DND-41 (cell line): ENCODE measurements around the gene EDIL3.

Experiments used
- ATAC-seq: fragments of 200-7000 bp; cut with Tn5 transposase; 3 replicates; pipeline ENCODE4 v1.9.1; 2021; ENCODE audit warnings: low read depth; ENCODE audit not compliant: insufficient read depth
- DNase-seq: peaks from one replicate; pipeline ENCODE4 v3.0.0-alpha.2; 2020
- H2AFZ ChIP-seq: 2 replicates; pipeline ENCODE4 v1.6.0; 2012; ENCODE audit warnings: low read depth, low read length
- H3K27ac ChIP-seq: 2 replicates; pipeline ENCODE4 v1.5.1; 2012; ENCODE audit warnings: low read length, inconsistent platforms
- H3K27me3 ChIP-seq: fragments of 200-600 bp; sonication (generic); 2 replicates; pipeline ENCODE4 v1.6.0; 2012; ENCODE audit warnings: low read length, mild to moderate bottlenecking, inconsistent platforms; ENCODE audit not compliant: insufficient read depth, poor library complexity
- H3K36me3 ChIP-seq: 2 replicates; pipeline ENCODE4 v1.5.1; 2012; ENCODE audit warnings: low read length, inconsistent platforms; ENCODE audit not compliant: insufficient read depth
- H3K4me1 ChIP-seq: 2 replicates; pipeline ENCODE4 v1.5.1; 2012; ENCODE audit warnings: mild to moderate bottlenecking, low read length; ENCODE audit not compliant: insufficient read depth
- H3K4me2 ChIP-seq: 2 replicates; pipeline ENCODE4 v1.6.0; 2012; ENCODE audit warnings: mild to moderate bottlenecking, moderate library complexity, low read length, inconsistent platforms; ENCODE audit not compliant: insufficient read depth
- H3K4me3 ChIP-seq, 2 experiments: fragments of 200-600 bp in 1 of 2; shearing (Covaris generic) in 1 of 2; 2 replicates each; pipeline ENCODE4 v1.5.1; 2012 to 2016; ENCODE audit warnings: inconsistent platforms in 2 of 2, low read length in 2 of 2, mild to moderate bottlenecking in 2 of 2, low read depth in 1 of 2, moderate library complexity in 1 of 2
- H3K79me2 ChIP-seq: 2 replicates; pipeline ENCODE4 v1.6.0; 2012; ENCODE audit warnings: low read length, inconsistent platforms; ENCODE audit not compliant: insufficient read depth
- H3K9ac ChIP-seq: 2 replicates; pipeline ENCODE4 v1.6.0; 2012; ENCODE audit warnings: low read depth, mild to moderate bottlenecking, inconsistent platforms, low read length, moderate library complexity
- H3K9me3 ChIP-seq: 2 replicates; pipeline ENCODE4 v1.5.1; 2012; ENCODE audit warnings: low read length, moderate library complexity, mild to moderate bottlenecking, inconsistent platforms; ENCODE audit not compliant: insufficient read depth, severe bottlenecking
- H4K20me1 ChIP-seq: 2 replicates; pipeline ENCODE4 v1.6.0; 2012; ENCODE audit warnings: low read length; ENCODE audit not compliant: insufficient read depth
- EZH2 ChIP-seq: IDR thresholded peaks from 3 replicates; pipeline ENCODE4 v1.6.1; 2012; ENCODE audit warnings: borderline replicate concordance, low read depth, mild to moderate bottlenecking, moderate library complexity, low read length, inconsistent platforms; ENCODE audit not compliant: severe bottlenecking
- TF ChIP-seq, protein P1 (sequence below): IDR thresholded peaks from 2 replicates; pipeline ENCODE4 v1.5.1; 2012; ENCODE audit warnings: borderline replicate concordance, low read length, moderate library complexity, mild to moderate bottlenecking; ENCODE audit not compliant: poor library complexity, severe bottlenecking; ENCODE audit errors: extremely low read depth

The EDIL3 gene

DNA sequence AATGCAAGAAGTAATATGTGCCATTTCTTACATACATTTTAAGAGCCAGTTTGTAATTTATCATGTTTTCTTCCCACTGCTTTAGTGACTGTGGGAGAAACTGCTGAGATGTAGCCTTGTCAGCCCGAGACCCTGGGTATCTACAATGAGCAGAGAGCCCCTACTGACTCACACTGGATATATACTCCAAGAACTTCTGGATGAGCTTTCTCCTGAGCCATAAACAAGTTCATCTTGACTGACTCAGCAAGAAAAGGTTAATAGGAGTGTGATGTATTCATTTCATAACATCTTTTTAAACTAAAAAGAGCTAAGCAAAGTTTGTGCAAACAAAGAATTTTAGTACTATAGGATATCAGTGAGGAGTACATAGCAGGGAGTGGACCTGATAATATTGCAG lies 182.5 kb downstream of the EDIL3 start:
- no peak overlapping the region for H2AFZ ChIP-seq
- no peaks in the 10 kb centered on the region for H3K79me2 ChIP-seq
- no peak overlapping the region for H3K4me3 ChIP-seq
- no peaks in the 10 kb centered on the region for H4K20me1 ChIP-seq
- no peak for TF ChIP-seq EZH2
- TF ChIP-seq, protein P1, sequence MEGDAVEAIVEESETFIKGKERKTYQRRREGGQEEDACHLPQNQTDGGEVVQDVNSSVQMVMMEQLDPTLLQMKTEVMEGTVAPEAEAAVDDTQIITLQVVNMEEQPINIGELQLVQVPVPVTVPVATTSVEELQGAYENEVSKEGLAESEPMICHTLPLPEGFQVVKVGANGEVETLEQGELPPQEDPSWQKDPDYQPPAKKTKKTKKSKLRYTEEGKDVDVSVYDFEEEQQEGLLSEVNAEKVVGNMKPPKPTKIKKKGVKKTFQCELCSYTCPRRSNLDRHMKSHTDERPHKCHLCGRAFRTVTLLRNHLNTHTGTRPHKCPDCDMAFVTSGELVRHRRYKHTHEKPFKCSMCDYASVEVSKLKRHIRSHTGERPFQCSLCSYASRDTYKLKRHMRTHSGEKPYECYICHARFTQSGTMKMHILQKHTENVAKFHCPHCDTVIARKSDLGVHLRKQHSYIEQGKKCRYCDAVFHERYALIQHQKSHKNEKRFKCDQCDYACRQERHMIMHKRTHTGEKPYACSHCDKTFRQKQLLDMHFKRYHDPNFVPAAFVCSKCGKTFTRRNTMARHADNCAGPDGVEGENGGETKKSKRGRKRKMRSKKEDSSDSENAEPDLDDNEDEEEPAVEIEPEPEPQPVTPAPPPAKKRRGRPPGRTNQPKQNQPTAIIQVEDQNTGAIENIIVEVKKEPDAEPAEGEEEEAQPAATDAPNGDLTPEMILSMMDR: no peak
- H3K9ac ChIP-seq: no peak overlapping the region
- H3K4me1 ChIP-seq: no peaks in the 10 kb centered on the region
- no peak for DNase-seq
- no peaks in the 10 kb centered on the region for H3K9me3 ChIP-seq
- H3K36me3 ChIP-seq: no peaks in the 10 kb centered on the region
- H3K27ac ChIP-seq: no peak overlapping the region
- no peak for ATAC-seq
- H3K27me3 ChIP-seq: no peaks in the 10 kb centered on the region
- no peak overlapping the region for H3K4me2 ChIP-seq

DNA sequence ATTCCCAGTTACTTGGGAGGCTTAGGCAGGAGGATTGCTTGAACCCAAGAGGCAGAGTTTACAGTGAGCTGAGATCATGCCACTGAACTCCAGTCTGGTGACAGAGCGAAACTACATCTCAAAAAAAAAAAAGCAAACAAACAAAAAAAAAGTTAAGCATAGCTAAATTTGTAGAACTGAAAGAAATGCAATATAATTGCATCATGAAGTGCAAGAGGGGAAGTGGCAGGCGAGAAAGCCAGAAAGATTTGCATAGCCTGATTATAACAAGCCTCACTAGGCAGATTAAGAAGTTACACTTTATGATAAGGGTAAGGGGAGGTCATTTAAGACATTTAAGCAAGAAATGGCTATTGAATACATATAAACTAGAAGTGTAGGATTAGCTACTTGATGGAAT lies 187.1 kb downstream of the EDIL3 start:
- no peaks in the 10 kb centered on the region for H3K79me2 ChIP-seq
- no peaks in the 10 kb centered on the region for H3K4me1 ChIP-seq
- DNase-seq (no peak), ATAC-seq (no peak)
- no peak overlapping the region for H3K4me3 ChIP-seq
- H3K27me3 ChIP-seq: no peaks in the 10 kb centered on the region
- no peaks in the 10 kb centered on the region for H3K36me3 ChIP-seq
- no peaks in the 10 kb centered on the region for H3K9me3 ChIP-seq
- H2AFZ ChIP-seq: no peak overlapping the region
- no peak for TF ChIP-seq EZH2
- TF ChIP-seq, protein P1: no peak
- H3K4me2 ChIP-seq: no peak overlapping the region
- H3K9ac ChIP-seq: no peak overlapping the region
- H3K27ac ChIP-seq: no peak overlapping the region
- no peaks in the 10 kb centered on the region for H4K20me1 ChIP-seq

DNA sequence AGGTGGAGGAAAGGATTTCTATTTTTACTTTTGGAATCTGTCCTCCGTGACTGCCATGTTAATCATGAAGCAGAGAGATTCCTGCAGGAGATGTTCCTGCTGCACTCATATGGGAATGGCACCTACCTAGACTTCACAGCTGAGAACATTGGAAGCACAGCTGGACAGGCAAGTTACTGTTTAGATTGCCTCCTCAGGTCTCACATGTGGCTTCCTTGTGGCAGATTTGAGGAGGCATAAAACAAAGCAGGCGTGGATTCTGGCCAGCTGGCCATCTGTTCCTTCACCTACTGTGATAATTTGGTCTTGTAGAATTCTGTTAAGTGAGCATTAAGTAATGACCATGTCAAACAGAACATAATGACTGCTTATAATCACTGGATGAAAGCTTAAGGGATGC lies 193.4 kb downstream of the EDIL3 start:
- Histone ChIP-seq H3K4me1 (no peaks in the 10 kb centered on the region), H3K27ac (no peak overlapping the region), H2AFZ (no peak overlapping the region), H3K4me3 (no peak overlapping the region), H3K79me2 (no peaks in the 10 kb centered on the region), H3K36me3 (no peaks in the 10 kb centered on the region), H3K9ac (no peak overlapping the region), H3K27me3 (no peaks in the 10 kb centered on the region), H3K4me2 (no peak overlapping the region), H3K9me3 (no peaks in the 10 kb centered on the region), H4K20me1 (no peaks in the 10 kb centered on the region)
- no peak for ATAC-seq
- TF ChIP-seq, protein P1: no peak
- no peak for DNase-seq

DNA sequence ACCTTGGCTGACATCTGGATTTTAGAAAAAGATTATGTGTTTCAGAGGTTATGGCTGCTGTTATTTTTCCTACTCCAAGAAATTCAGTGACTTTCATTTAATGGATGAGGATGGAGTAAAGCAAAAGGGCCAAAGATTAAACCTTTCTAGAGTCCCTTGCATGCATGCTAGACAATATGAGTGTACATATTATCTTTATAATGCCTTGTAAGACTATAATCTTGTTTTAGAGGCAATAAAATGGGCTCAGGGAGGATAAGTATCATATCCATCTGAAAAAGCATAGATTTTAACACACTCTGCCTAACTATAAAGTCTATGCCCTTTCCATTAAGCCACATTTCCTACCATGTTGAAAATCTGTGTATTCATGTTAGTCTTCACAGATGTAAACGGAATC lies 199.8 kb downstream of the EDIL3 start:
- TF ChIP-seq EZH2: no peak
- TF ChIP-seq, protein P1: no peak
- H3K36me3 ChIP-seq: no peaks in the 10 kb centered on the region

More for the DNA sequence above, 199.8 kb downstream of the EDIL3 start:
- H3K9me3 ChIP-seq: no peaks in the 10 kb centered on the region
- DNase-seq: no peak
- H3K79me2 ChIP-seq: no peaks in the 10 kb centered on the region
- no peak overlapping the region for H3K27ac ChIP-seq
- H3K27me3 ChIP-seq: no peaks in the 10 kb centered on the region
- no peak overlapping the region for H2AFZ ChIP-seq
- no peaks in the 10 kb centered on the region for H3K4me1 ChIP-seq
- no peak overlapping the region for H3K9ac ChIP-seq
- no peak overlapping the region for H3K4me2 ChIP-seq
- H4K20me1 ChIP-seq: no peaks in the 10 kb centered on the region
- ATAC-seq: no peak
- H3K4me3 ChIP-seq: no peak overlapping the region
